Thyroid gland (tissue), 4 donors: Measurements from ENCODE around the gene KDM2B.

Experiments used
- CTCF ChIP-seq, 6 experiments: fragments of 200-600 bp in 3 of 6; fragments of 450-650 bp in 3 of 6; sonication (generic) in 3 of 6; IDR thresholded peaks; one replicate each; pipeline ENCODE4 v1.5.1; 2016 to 2019; ENCODE audit warnings: antibody characterized with exemption in 6 of 6, mild to moderate bottlenecking in 2 of 6, inconsistent platforms in 1 of 6, moderate library complexity in 1 of 6
- POLR2A ChIP-seq, 2 donors: fragments of 450-650 bp; IDR thresholded peaks; one replicate each; pipeline ENCODE4 v1.6.1; 2017; ENCODE audit warnings: antibody characterized with exemption in 2 of 2, mild to moderate bottlenecking in 2 of 2, moderate library complexity in 1 of 2

GRCh38 chr12:121455766-121456420 is 124.9 kb downstream of the KDM2B start:
- TF ChIP-seq CTCF (IDR thresholded peaks at IDR 0.05) (no peak), POLR2A (IDR thresholded peaks at IDR 0.05) (no peak)
